DMS 273 (cell line): ENCODE measurements around the gene NNMT.
A peak's percentile ranks its signal among the peaks of the same experiment; 100 is the strongest.

Source experiments
- DNase-seq: peaks from one replicate; lab custom pipeline; 2025; ENCODE audit not compliant: unreplicated experiment; lab: John Stamatoyannopoulos, UW

Gene NNMT

GRCh38 chr11:114295676-114296604, at the start of gene NNMT:
TSS of gene NNMT (plus strand) at chr11:114296399. CDS start at chr11:114296557, 158 bp downstream.
- peak; percentile 51 for DNase-seq

GRCh38 chr11:114247070-114247789, 49.0 kb upstream of the NNMT start:
- no peak for DNase-seq

- no peak for DNase-seq
Observed at GRCh38 chr11:114250180-114250579, 46.0 kb upstream of the NNMT start.

- DNase-seq: no peak
Observed at GRCh38 chr11:114250993-114251814, 45.0 kb upstream of the NNMT start.

GRCh38 chr11:114251815-114252337, 44.3 kb upstream of the NNMT start:
- no peak for DNase-seq

- DNase-seq: no peak
Observed at GRCh38 chr11:114252767-114253166, 43.4 kb upstream of the NNMT start.

GRCh38 chr11:114253771-114254170, 42.4 kb upstream of the NNMT start:
- no peak for DNase-seq

GRCh38 chr11:114254571-114255146, 41.5 kb upstream of the NNMT start:
- DNase-seq: no peak

GRCh38 chr11:114255289-114255688, 40.9 kb upstream of the NNMT start:
- DNase-seq: no peak

- DNase-seq: no peak
Observed at GRCh38 chr11:114256176-114256966, 39.8 kb upstream of the NNMT start.

- DNase-seq: no peak
Observed at GRCh38 chr11:114256967-114257286, 39.3 kb upstream of the NNMT start.

GRCh38 chr11:114257621-114258558, 38.3 kb upstream of the NNMT start:
- peak; percentile 9 for DNase-seq

GRCh38 chr11:114258696-114259095, 37.5 kb upstream of the NNMT start:
- no peak for DNase-seq

GRCh38 chr11:114259124-114259526, 37.1 kb upstream of the NNMT start:
- DNase-seq: no peak

GRCh38 chr11:114259551-114259983, 36.6 kb upstream of the NNMT start:
- DNase-seq: no peak

GRCh38 chr11:114260077-114260476, 36.1 kb upstream of the NNMT start:
- no peak for DNase-seq

GRCh38 chr11:114260483-114260882, 35.7 kb upstream of the NNMT start:
- no peak for DNase-seq

GRCh38 chr11:114261791-114262190, 34.4 kb upstream of the NNMT start:
- no peak for DNase-seq
